ENCODE measurements around the gene AJAP1.

Gene AJAP1

DNA sequence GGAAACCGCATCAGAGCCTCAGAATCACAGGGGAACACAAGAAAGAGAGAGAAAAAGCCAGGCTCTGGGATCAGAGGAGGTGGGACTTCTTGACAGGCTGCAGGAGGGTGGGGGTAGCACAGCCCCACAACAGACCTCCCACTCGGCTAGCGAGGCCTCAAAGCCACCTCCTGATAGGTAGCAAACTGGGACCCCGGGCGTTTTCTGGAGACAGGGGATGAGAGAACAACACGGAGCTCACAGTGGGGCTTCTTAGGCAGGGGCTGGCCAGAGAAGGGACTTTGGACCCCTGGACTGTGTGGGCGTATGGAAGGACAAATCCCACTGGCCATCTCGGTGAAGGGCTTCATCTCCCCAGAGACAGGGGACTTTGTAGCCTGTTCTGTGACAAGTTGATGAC lies 116.3 kb downstream of the AJAP1 start:
- DNase-seq (ENCODE audit: low spot score): no peak
- TF ChIP-seq, protein P1, sequence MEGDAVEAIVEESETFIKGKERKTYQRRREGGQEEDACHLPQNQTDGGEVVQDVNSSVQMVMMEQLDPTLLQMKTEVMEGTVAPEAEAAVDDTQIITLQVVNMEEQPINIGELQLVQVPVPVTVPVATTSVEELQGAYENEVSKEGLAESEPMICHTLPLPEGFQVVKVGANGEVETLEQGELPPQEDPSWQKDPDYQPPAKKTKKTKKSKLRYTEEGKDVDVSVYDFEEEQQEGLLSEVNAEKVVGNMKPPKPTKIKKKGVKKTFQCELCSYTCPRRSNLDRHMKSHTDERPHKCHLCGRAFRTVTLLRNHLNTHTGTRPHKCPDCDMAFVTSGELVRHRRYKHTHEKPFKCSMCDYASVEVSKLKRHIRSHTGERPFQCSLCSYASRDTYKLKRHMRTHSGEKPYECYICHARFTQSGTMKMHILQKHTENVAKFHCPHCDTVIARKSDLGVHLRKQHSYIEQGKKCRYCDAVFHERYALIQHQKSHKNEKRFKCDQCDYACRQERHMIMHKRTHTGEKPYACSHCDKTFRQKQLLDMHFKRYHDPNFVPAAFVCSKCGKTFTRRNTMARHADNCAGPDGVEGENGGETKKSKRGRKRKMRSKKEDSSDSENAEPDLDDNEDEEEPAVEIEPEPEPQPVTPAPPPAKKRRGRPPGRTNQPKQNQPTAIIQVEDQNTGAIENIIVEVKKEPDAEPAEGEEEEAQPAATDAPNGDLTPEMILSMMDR (IDR thresholded peaks at IDR 0.05; ENCODE audit: extremely low read depth, insufficient read depth, missing control alignments): no peak
- in situ Hi-C loops (cut with MboI; ENCODE audit: low pct_unique_long_range_greater_than_20kb, low sequenced_read_pairs, unreplicated experiment): no loop called here

- no peak for DNase-seq (ENCODE audit: low spot score)
- in situ Hi-C loops (cut with MboI; ENCODE audit: low pct_unique_long_range_greater_than_20kb, low sequenced_read_pairs, unreplicated experiment): no loop called here
- TF ChIP-seq, protein P1 (IDR thresholded peaks at IDR 0.05; ENCODE audit: extremely low read depth, insufficient read depth, missing control alignments): no peak
Observed at GRCh38 chr1:4771267-4771666, 116.9 kb downstream of the AJAP1 start.

- in situ Hi-C loops (cut with MboI; ENCODE audit: low pct_unique_long_range_greater_than_20kb, low sequenced_read_pairs, unreplicated experiment): no loop called here
- TF ChIP-seq, protein P1 (IDR thresholded peaks at IDR 0.05; ENCODE audit: extremely low read depth, insufficient read depth, missing control alignments): no peak
- no peak for DNase-seq (ENCODE audit: low spot score)
Observed at GRCh38 chr1:4771721-4772120, 117.3 kb downstream of the AJAP1 start.

DNA sequence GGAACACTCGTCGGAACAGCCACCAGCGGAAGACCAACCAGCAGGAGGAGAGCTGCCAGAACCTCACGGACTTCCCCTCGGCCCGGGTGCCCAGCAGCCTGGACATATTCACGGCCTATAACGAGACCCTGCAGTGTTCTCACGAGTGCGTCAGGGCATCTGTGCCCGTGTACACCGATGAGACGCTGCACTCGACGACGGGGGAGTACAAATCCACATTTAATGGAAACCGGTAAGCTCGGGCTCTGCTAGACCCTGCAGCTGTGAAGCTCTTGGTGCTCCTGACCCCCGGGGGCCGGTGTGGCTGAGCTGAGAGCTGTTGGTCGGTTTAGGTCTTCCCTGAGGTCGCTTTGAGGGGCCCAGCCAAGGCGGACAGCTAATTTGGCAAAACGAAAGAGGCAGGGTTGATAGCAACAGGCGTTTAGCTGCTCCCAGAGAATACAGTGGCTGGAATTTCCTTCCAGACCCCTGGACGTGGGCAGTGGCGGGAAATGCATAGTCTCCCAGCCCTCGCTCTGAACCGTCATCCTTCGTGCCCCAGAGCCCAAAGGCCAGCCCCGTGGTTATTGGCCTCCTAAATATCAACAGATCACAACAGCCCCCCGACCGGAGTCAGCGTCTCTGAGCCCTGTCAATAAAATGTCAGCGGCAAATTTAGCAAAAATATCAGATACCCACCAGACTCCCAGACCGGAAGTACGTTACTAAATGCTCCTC lies 118.0 kb downstream of the AJAP1 start:
- in situ Hi-C loops (cut with MboI; ENCODE audit: low pct_unique_long_range_greater_than_20kb, low sequenced_read_pairs, unreplicated experiment): no loop called here
- DNase-seq (ENCODE audit: low spot score): no peak
- TF ChIP-seq, protein P1 (IDR thresholded peaks at IDR 0.05; ENCODE audit: extremely low read depth, insufficient read depth, missing control alignments): no peak

- TF ChIP-seq, protein P1 (IDR thresholded peaks at IDR 0.05; ENCODE audit: extremely low read depth, insufficient read depth, missing control alignments): no peak
- no peak for DNase-seq (ENCODE audit: low spot score)
- in situ Hi-C loops (cut with MboI; ENCODE audit: low pct_unique_long_range_greater_than_20kb, low sequenced_read_pairs, unreplicated experiment): no loop called here
Observed at GRCh38 chr1:4773226-4773625, 118.8 kb downstream of the AJAP1 start.

DNA sequence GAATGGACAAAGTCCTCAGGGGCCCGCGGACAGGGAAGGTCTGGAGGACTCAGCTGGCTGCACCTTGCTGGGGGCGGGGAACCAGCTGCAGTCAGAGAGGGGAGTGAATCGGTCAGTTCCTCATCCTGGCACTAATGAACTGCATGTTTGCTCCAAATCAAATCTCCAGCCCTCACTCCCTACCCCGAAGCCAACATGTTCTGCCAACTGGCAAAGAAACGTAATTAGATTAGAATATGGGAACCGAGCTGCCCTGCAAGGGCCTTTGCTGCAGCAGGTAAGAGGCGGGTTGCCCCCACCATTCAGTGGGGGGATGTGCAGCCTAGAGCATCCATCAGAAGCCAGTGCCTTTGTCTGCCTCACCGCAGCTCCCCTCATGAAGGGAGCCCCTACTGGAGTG lies 121.1 kb downstream of the AJAP1 start:
- in situ Hi-C loops (cut with MboI; ENCODE audit: low pct_unique_long_range_greater_than_20kb, low sequenced_read_pairs, unreplicated experiment): no loop called here
- DNase-seq (ENCODE audit: low spot score): no peak
- TF ChIP-seq, protein P1 (IDR thresholded peaks at IDR 0.05; ENCODE audit: extremely low read depth, insufficient read depth, missing control alignments): no peak
